IPS DF 19.7 (cell line): ENCODE results near the gene BABAM1.

ENCODE experiments used
- DNase-seq: peaks from one replicate; pipeline ENCODE4 v3.0.0-alpha.2; 2013; ENCODE audit warnings: low read depth, low spot score

BABAM1 gene

DNA sequence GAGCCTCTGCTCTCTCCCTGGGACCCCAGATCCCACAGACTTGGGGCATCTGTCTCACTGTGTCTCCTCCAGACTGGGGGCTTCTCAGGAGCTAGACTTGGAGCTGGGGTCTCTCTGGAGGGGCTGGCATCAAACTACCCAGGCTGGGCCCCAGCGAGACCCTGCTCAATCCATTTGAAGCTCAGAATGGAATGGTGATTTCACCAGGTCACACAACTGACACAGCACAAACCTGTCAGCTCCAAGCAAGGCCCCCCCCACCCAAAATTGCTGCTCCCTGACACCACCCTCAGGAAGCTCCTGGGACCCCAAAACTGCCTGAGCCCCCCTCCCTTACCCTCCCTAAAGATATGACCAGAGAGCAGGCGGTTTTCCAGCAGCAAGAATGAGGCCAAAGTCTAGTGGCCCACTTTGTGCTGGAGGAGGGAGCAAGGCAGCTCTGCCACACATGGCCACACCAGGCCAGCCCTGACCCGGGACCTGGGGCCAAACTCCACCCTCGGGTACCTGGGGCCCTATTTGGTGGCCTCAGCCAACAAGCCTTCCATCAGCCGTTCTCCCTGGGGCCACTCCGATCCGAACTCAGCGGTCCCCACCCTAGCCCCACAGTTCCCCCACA, 23.9 kb upstream of the BABAM1 start:
- no peak for DNase-seq

DNA sequence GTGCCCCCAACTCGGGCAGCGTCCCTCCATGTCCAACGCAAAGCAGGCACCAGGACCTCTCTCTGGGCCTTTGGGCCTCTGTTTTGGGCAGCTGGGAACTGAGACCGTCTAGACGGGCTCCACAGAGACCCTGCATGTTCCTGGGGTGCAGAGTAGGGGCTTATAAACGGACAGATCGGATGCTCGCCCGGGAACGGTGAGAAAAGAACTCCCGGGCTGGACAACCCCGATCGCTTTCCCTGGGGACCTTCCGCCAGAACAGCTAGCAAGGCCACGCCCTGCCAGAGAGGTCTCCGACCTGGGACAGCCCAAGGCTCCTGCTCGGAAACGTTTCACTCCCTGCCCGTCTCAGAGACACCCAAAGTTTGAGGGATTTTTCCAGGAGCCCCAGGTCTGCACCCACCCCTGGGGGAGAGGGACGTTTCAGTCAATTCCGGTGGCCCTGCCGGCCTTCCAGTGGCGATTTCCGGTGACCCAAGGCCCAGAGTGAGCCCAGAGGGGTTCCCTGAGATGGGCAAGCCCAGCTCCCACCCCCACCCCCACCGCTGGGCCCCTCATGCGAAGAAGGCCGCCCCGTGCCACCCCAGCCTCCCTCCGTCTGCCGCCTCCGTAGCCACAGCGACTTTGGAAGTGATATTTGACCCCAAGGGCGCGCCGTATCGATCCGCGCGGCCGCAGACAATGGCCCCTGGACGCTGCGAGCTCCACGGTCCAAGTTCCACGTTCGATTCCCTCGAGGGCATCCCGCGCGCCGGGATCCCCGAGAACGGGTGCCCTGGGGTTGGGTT, 23.2 kb upstream of the BABAM1 start:
- DNase-seq: no peak

DNA sequence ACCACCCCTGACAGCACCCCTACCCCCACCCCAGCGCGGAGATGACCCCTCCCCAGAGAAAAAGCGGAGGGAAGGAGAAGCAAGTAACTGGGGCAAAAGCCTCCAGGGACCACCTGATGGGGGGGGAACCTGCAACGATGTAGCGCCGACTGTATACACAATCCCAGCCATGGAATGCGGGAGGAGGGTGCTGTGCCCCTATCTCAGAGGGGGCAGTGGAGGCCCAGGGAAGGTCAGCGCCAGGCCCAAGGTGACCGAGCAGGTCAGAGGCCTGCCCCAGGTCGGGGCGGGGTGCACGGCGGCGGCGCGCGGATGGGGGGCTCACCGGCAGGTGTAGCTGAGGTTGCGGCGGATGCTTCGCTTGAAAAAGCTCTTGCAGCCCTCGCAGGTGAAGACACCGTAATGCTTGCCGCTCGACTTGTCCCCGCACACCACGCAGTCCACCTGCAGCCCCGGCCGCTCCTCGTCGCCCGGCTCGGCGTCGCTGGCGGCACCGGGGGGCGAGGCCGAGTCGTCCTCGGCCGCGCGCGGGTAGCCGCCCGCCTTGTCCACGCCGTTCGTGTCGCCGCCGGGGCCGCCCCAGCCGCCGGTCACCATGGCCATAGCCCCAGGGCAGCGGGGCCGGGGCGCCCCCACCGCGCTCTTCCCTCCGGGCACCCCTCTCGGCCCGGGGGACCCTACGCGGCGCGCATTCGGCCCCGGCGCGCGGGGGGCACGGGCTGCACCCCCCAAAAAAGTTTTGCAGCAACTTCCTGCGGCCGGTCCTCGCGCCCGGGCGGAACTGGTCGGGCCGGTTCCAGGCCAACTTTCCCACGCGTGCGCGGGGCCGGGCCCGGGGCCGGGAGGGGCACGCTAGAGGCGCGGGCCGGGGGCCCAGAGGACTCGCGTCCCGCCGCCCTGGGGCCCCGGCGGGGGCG, 22.4 kb upstream of the BABAM1 start:
- DNase-seq: no peak

DNA sequence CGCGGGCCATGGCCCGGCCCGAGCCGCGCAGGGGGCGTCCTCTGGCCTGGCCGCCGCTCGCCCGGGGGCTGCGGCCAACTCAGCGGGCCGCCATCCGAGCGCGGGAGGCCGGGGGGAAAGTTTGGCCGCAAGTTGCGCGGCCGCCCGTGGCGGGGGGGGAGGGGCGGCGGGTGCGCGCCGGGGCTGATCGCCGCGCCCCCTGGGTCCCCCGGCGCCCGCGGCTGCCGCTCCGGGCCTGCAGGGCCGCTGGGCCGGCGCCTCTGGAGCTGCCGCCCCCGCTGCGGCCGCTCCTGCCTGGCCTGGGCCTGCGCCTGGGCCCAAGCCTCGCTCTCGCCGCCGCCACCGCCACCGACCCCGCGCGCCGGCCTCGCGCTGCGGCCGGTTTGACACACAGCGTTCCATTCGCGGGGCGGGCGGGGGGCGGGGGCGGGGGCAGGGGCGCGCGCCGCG, 21.7 kb upstream of the BABAM1 start, which contains the start of gene NR2F6:
TSS of gene NR2F6 (minus strand) at position 385 of the 450 bp plus-strand sequence. CDS start 699 bp downstream, outside the sequence.
- no peak for DNase-seq

DNA sequence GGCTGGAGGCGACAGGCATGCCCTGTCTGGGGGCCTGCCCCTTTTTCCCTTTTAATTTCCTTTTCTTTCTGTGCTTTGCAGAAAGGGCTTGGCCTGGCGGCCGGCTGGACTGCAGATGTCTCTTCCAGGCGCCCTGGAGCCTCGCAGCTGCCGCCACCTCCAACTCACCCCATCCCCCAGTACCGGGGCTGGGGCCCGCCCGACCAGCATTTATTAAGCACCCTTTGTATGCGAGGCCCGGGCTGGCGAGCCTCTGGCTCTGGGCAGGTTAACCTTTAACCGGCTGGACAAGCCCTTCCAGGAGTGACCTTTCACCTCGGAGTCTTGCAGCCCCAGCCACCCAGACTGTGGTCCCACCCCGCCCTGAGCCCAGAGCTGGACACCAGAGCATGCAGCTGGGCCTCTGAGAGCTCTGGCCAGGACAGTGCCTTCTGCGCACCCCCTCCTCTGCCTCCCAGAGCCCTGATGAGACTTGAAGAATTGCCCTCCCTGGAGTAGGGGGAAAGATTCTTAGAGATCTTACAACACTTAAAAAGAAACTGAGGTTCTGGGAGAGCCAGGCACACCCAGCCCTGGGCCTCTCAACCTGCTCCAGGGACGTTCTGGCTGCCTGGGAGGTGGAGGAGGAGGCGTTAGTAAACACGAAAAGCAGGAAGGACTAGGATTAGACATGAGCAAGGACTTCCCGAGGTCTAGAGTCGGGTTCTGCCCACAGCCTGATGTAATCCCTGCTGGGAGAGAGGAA, 20.4 kb upstream of the BABAM1 start:
- no peak for DNase-seq

DNA sequence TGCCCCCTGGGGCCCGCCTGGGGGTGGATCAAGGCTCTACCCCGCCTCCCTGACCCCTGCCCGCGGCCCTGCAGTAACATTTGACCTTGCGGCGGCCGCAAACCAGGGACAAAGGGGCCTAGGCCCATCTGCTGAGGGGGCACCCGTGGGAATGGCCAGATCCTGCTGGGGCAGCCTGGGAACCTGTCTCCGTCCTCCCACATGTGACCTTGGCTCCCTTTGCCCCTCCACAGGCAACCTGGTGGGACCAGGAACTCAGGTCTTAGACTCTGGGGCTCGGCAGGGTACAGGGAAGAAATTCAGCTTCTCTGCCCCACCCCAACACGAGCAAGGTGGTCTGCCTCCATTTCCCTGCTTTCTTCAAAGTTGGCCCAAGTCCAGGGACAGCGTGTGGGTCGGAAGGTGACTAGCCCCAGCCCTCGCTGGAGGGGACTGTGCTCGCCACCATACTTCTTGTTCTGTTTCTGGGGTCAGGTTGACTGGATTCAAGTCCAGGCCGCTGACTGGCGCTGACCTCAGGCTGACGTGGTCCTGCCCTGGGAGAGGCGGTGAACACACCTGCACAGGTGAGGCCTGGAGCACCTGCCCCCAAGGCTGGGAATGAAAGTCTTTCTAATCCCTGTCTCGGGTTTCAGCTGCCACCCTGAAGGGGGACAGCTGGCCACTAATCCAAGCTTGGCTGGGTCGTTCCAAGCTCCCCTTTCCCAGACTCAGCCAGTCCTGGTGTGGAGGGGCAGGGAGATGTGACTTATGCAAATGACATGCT, 19.0 kb upstream of the BABAM1 start:
- DNase-seq: no peak

DNA sequence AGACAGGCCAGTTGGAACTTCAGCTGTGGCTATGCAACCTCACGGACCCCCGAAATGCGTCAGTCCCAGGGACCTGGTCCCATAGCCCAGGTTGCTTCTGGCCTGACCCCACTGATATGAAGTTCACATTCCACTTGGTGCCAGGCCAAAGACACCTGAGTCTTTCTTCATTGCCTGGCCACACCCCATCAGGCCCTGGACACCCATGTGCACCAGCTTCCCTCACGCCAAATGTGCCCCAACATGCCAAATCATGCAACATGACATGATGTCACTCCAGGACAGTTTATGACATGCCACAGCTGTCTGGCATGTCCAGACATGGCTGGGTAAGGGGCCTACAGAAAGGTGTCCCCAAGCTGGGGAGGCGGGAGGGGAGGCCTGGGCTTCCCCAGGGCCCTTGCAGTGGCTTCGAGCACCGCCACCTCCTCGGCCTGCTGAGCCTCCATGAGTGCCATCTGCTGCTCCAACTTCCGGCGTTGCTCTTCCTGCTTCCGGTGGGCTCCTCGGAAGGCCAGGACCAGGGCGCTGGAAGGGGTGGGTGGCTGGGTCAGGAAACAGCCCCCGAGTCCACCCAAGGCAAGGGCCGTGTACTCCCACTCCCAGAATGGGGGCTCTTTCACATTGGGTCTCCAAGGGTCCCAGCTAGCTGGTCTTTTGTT, 17.2 kb upstream of the BABAM1 start:
- DNase-seq: no peak

DNA sequence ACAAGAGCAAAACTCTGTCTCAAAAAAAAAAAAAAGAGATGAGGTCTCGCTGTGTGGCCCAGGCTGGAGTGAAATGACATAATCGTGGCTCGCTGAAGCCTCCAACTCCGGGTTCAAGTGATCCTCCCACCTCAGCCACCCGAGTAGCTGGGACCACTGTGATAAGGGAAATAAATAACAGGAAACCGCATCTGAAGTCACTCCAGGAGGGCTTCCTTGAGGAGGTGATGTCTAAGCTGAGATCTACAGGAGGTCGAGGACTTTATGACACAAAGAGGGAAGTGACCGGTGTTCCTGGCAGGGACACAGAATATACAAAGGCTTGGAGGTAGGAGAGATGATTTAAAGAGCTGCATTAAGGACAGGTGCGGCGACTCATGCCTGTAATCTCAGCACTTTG, 12.6 kb upstream of the BABAM1 start:
- no peak for DNase-seq

DNA sequence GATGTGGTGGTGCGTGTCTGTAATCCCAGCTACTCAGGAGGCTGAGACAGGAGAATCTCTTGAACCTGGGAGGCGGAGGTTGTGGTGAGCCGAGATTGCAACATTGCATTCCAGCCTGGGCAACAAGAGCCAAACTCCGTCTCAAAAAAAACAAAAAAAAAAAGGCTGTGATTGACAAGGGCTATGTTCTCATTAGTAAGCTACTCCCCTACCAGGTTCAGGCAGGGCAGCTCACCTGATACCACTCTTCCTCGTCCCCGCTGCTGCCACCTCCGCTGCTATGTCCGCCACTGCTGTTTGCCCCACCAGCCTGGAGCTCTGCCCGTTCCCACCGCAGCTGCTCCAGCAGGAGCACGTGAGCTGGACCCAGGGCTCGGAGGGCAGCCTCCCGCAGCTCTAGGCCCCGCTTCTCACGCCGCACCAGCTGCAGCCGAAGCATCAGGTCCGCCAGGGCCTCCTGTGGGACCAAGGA, 12.1 kb upstream of the BABAM1 start:
- DNase-seq: no peak

DNA sequence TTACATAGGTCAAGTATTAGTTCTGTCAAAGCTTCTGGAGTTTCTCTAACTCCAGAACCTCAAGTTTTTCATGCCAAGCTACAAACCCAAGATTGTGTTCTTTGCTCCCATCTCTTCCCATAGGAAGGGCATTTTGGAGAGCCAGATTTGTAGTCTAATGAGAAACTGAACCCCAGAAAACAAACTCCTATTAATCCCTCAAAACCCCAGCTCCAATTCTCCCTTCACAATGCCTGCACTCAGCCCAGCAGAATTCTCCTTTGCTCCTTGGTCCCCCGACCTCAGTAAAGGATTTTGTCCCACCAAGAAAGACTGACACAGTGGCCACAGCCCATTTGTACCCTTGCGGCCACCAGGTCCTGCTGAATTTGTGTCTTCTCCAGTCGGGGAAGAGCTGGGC, 11.1 kb upstream of the BABAM1 start:
- no peak for DNase-seq

DNA sequence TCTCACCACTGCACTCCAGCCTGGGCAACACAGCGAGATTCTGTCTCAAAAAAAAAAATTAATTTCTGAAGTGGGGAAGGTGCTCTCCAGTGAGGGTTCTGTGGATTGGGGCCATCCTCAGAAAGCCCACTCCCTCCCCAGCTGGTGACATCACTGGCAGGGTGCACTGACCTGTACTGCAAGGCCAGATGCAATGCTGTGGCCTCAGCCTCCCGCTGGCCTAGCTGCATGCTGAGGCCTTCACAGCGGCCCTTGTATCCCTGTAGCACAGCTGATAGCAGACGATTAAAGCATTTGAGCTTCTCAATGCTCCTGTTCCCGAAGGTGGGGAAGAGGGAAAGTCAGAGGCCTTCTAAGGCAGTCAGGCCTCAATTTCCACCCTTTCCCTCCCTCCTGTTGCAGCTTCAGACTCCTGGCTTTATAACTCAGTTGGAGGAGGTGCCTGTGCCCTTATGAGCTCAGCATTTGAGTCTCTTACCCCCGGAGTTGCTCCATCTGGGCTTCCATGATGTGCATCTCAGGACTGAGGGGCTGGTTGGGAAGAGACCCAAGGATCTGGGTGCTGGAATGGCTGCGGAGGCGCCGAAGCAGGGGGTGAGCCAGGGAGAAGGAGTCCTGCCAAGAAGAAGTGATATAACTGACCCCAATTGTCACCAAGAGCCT, 8.0 kb upstream of the BABAM1 start:
- DNase-seq: no peak

DNA sequence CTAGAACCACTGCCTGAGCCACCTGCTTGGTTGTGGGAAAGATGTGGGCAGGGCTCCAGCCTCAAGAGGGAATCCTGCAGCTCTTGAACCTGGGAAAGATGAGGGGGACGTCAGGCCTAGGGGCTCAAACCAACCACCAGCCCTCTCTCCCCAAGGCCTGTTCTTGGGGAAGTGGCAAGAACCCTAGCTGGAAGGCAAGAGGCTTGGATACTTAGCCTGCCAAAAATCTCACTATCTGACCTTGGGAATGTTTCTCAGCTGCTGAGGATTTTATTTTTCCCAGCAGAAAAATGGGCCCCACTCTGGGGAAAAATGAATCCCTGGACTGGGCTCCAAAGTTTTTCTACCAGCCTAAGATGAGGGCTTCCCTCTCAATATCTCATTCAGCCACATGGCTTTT, 7.3 kb upstream of the BABAM1 start:
- no peak for DNase-seq

DNA sequence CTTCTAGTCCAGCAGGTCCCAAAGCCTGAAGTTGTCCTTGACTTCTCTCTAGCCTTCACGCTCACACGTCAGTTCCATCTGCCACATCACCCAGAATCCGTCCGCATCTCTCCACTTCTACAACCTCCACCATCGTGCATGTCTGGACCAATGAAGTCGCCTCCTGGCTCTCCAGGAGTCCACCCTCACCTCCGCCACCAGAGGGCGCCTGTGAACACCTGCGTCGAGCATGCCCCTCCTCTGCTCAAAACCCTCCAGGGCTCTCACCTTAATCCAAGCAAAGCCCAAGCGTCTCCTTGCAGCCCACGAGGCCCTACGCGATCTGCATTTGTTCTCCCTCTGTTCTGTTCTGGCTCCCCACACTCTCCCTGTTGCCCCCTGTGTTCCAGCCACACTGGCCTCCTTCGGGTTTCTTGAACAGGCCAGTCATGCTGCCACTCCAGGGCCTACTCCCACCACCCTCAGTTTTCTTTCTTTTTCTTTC, 6.4 kb upstream of the BABAM1 start:
- DNase-seq: no peak

DNA sequence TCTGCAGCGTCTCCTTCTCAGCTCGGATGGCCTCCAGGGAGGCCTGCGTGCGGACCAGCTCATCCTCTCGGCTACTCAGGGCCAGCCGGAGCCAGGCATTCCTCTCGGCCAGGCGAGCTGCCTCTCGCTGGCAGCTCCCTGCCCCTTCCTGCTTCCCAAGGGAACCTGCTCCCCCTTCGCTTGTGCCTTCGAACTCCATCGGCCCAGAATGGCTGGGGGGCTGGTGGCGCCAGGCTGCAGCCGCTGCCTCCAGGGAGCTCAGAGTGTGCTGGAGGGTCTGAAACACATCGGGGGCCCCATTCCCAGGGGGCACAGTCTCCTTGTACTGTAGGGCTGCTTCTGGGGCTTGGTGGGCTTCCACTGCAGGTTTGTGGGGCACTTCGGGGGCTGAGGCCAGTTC, 4.7 kb upstream of the BABAM1 start:
- DNase-seq: no peak

DNA sequence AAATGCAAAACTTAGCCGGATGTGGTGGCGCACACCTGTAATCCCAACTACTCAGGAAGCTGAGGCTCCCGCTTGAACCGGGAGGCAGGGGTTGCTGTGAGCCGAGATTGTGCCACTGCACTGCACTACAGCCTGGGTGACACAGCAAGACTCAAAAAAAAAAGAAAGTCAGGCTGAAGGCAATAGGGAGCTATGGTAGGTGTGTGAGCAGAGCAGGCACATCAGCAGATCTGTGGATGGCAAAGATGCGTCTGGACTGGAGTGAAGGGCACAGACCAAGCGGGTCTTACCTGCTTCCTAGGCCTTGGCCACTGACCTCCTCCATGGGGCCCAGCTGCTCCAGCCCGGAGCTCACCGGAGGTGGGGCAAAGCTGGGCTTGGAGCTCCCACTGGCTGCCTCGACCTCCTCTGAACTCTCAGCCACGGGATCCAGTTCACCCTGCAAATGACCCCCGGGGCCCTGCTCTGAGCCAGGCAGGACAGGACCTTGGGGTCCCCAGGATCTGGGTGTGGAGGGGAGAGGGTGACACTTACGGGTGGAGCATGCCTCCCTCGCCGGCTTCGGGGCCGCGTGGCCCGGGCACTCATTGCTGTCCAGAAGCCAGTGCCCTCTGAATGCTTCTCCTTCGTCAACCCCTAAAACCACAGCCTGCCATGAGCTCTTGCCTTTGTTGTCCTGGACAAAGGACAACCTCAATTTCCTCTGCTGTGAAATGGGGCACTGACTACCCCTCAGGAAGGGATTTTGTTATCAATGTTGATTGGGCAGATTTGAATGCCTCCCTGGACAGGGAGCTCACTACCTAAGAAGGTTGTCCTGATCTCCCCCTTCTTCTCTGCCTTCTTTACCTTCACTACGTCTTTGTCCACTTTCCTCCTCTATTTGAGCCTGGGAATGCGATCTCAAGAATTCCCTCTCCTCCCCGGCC, 3.3 kb upstream of the BABAM1 start:
- no peak for DNase-seq

DNA sequence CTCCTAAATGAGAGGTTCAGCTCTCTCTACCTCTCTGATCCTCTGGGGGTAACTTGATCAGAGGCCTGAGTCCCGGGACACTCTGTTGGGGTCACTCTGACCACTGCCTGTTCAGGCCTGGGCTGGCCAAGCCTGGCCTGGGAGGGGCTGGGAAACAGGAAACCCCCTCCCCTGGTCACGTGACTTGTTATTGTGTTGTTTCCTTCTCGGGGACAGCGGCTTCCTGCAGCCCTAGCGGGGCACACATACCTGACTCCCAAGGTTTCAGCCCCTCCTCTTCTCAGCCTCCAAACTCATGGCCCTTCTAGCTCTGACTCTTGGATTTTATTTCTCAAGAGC, 2.6 kb upstream of the BABAM1 start, which contains the start of gene USHBP1:
TSS of gene USHBP1 (minus strand) at position 105 of the 339 bp plus-strand sequence. CDS start 446 bp downstream, outside the sequence.
- no peak for DNase-seq

DNA sequence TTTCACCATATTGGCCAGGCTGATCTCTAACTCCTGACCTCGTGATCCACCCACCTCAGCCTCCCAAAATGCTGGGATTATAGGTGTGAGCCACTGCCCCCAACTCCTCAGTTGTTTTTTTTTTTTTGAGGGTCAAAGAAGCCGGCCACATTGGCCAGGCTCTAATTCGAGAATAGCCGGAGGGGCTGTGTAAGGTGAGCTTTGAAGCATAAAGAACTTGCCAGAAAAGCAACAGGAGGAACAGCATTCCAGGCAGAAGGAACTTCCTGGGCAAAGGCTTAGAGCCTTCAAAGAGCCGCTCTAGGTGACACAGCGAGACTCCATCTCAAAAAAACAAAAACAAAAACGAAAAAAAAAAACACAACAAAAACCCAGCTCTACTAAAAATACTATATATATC, 1.2 kb upstream of the BABAM1 start:
- no peak for DNase-seq

DNA sequence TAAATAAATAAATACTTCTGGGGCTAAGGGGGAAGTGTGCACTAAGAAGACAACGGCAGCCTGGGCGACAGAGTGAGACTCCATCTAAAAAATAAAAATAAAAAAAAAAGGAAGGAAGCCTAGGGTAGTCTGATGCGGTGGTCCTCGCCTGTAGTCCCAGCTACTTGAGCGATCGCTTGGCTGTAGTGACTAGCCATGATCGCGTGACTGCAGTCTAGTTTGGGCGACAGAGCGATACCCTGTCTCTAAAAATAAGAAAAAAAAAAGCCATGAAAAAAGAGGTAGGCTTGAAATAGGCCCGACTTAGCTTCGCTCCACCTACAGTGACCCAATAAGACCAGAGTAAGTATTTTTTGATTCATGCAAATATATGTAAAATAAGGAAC, 661 bp upstream of the BABAM1 start:
- no peak for DNase-seq
